ENCODE data around the gene NCSTN.
"Not testable (repeated sequence)": the region's sequence is repeated elsewhere in the genome, so short reads cannot be mapped to it uniquely, and the experiment has no call there.

GRCh38 chr1:160384812-160385211 lies 41.6 kb downstream of the NCSTN start:
- not testable (repeated sequence) for TF ChIP-seq EZH2 (IDR thresholded peaks at IDR 0.05; ENCODE audit: borderline replicate concordance, insufficient read depth, low read length, poor library complexity, severe bottlenecking); CTCF (IDR thresholded peaks at IDR 0.05; ENCODE audit: poor library complexity, severe bottlenecking); RAD21 (conservative IDR thresholded peaks at IDR 0.05); EP300 (conservative IDR thresholded peaks at IDR 0.05; ENCODE audit: poor library complexity, severe bottlenecking); POLR2AphosphoS5 (IDR thresholded peaks at IDR 0.05); MXI1 (conservative IDR thresholded peaks at IDR 0.05; ENCODE audit: poor library complexity, severe bottlenecking); TAF1 (IDR thresholded peaks at IDR 0.05; ENCODE audit: low read depth); SMC3 (conservative IDR thresholded peaks at IDR 0.05; ENCODE audit: poor library complexity)
